NCI-H2196 treated with DMSO at 0.1 percent for 48 hours (cell line): Measurements from ENCODE around the gene TMEM135.
"Not testable (repeated sequence)": the region's sequence is repeated elsewhere in the genome, so short reads cannot be mapped to it uniquely, and the experiment has no call there.

Experiments
- DNase-seq: peaks from one replicate; lab custom pipeline; 2025; ENCODE audit not compliant: unreplicated experiment; lab: John Stamatoyannopoulos, UW

The TMEM135 gene

DNA sequence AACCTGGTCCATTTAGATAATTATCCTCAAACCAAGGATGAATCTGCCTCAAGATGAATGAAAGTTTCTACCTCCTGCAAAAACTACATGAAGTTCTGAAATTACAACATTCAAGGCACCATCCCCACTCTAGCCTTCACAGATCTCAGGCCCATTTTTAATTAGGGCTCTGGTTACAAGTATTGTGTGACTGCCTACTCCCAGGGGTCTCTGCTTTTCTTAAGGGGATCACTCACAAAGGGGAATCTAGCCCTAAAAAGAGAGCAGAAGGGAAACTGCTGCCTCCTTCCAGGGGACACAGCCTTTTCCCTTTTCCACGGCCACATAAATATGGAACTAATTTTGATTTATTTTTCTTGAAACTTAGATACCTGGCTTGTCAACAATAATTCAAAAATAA lies 17.4 kb upstream of the TMEM135 start:
- DNase-seq = no peak

DNA sequence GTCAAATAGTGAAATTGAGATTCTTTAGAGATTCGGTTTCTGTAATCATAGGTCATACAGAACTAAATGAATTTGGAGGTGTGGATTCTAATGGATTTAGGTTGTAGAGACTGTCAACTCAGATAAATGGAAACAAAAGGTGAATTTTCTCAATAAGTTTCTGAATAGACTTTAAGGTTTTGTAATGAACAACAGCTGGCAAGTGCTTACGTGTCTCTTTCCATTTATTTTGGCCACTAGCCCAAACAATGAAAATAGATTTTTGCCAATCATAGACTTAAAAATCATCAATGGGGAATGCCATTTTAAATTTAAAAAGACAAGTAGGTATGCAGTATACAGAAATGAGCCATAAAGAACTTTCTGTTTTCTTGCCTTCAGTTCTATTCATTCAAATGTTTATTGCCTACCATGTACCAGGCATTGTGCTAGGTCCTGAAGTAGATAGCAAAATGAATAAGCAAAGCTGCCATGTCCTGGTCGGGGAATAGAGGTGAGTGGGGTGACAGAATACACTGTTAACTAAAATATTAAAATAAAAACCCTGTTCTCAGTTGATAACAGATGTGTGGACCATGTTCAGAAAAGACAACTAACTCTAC lies 16.9 kb upstream of the TMEM135 start:
- DNase-seq = no peak

DNA sequence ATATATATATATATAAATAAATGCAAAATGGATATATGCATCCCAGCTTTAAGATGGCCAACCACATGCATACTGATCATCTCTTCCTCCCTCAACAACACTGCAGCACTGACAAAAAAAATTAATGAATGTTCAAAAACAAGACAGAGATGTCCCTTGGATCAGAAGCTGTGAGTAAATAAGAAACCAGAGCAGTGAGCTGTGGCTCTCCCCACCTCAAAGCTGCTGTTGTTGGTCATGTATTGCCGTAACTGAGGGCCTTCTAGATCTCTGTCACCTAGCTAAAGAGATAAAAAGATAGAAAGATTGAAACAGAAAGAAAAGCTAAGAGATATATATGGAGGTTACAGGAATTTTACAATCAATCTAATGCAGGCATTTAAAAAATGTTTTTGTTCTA lies 15.5 kb upstream of the TMEM135 start:
- DNase-seq = no peak

DNA sequence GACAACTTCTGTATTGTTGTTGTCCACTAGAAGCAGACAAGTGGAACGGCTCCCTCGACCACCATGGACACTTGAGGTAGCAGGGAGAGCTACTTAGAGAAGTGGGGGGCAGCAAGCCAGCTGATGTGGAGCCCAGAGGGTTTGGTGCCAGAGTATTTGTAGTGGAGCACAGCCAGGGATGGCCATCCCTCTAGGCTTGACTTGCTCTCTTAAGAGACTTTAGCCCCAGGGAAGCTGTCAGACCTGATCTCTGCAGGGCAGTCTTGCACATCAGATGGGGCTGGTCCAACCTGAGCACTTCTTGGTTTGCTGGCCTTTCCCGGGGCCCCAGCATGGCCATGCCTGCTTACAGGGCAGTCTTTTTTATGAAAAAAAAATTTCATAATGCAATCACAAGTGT lies 15.0 kb upstream of the TMEM135 start:
- no peak for DNase-seq

DNA sequence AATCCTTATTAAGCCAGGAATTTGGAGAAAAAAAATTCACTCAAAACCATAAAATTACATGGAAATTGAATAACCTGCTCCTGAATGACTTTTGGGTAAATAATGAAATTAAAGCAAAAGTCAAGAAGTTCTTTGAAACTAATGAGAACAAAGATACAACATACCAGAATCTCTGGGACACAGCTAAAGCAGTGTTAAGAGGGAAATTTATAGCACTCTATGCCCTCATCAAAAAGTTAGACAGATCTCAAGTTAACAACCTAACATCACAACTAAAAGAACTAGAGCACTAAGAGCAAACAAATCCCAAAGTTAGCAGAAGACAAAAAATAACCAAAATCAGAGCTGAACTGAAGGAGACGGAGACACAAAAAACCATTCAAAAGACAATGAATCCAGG lies 11.3 kb upstream of the TMEM135 start:
- not testable (repeated sequence) for DNase-seq

DNA sequence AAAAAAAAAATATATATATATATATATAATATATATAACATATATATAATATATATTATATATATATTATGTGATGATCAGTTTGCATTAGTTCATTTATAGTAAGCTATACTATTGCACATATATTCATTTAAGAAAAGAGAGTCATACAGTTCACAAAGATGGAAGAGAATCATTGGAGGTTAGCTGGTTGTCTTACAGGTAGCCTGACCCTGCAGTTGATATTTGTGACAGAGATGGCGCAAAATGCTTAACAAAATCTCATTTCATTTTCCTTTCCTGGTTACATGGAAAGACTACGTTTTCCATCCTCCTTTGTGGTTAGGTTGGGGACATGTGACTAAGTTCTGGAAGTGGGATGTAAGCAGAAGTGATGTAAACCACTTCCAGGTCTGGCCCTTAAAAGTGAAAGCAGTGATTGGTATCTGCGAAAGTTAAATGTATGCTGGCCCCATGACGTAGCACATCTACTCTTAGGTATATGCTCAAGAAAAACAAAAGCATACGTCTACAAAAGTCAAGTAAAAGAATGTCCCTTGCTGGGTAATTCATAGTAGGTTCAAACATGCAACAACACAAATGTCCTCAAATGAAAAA lies 7.2 kb upstream of the TMEM135 start:
- no peak for DNase-seq

DNA sequence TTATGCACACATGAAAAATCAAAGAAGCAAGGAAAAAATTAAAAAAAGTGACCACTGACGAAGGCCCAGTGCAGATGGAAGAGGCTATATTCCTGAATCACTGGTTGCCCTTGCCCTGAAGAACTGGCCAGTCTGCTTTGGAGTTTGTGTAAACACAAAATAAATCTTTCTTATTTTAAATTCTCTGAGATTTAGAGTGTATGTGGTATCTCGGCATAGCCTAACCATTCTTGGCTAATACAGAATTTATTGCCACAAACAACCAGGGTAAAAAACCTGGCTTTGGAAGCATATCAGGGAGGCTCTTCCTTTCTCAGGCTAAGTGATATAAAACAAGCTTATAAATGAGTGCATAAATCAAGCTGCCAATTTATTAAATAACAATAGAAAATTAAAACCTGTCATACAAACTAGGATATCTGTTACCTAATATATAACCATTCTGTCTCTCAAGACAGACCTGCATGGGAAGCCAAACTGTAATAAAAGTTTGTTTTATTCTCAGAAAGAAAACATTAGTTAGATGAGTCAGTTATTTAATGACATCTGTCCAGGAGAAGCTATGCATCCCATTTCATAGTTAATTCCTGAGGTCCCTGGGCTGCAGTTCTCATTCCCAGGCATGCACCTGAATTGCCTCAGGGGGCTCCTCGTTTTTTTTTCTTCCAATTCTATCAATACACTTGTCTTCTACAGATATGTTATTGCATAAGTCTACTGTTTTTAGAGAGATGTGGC lies 6.1 kb upstream of the TMEM135 start:
- DNase-seq = no peak

DNA sequence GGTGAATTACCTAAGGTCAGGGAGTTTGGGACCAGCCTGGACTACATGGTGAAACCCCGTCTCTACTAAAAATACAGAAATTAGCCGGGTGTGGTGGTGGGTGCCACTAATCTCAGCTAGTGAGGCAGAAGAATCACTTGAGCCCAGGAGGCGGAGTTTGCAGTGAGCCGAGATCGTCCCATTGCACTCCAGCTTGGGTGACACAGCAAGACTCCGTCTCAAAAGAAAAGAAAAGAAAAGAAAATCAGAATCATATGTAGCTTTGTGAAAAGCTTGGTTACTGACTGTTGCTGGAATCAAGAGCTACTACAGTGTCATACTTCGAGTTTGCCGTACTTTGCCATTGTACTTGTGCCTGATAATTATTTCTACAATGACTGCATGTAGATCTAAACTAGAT lies 4.2 kb upstream of the TMEM135 start:
- no peak for DNase-seq

DNA sequence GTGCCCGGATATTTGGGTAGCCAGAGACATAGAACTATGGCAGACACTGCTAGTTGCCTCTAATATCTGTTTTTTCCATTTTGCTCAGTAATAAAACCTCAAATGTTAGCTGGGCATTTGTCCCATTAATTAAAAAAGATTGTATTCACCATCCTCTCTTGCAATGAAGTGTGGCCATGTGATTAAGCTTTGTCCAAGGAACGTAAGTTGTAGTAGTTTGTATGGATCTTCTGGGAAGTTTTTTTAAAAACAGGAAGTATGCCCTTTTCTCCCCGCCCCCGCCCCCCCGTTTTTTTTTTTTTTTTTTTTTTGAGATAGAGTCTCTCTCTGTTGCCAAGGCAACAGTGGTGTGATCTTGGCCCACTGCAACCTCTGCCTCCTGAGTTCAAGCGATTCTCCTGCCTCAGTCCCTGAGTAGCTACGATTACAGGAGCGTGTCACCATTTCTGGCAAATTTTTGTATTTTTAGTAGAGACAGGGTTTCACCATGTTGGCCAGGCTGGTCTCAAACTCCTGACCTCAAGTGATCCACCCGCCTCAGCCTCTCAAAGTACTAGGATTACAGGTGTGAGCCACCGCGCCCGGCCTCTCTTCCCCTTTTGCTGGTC lies 1.7 kb upstream of the TMEM135 start:
- no peak for DNase-seq

DNA sequence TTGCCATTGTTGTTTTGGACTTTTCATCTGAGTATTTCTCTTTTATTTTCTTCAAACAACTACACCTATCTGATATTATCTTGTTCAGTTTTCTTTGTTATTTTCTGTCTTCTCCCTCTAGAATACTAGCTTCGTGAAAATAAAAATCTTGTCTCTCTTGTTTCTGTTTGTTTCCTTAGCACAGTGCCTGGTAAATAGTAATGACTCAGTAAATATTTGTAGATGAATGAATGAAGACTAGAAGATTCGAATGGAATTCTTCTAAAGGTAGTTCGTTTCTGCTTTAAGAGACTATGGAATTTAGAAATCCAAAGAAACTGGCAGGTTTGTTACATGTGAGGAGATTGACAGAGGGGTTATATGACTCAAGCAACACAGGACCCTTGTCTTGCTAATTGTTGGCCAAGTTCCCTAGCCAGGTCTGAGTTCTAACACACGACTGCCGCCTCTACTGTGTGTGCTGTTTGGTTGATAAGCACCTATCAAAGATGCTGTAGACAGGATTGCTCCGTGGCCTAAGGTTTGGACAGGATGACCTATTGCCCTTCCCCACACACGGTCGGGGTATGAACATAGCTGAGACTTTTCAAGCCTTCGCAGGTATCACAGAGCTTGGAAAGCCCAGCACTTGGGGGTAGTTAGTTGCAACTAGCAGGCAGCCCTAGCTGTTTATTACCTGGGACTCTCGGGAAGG lies 831 bp upstream of the TMEM135 start:
- DNase-seq = no peak

DNA sequence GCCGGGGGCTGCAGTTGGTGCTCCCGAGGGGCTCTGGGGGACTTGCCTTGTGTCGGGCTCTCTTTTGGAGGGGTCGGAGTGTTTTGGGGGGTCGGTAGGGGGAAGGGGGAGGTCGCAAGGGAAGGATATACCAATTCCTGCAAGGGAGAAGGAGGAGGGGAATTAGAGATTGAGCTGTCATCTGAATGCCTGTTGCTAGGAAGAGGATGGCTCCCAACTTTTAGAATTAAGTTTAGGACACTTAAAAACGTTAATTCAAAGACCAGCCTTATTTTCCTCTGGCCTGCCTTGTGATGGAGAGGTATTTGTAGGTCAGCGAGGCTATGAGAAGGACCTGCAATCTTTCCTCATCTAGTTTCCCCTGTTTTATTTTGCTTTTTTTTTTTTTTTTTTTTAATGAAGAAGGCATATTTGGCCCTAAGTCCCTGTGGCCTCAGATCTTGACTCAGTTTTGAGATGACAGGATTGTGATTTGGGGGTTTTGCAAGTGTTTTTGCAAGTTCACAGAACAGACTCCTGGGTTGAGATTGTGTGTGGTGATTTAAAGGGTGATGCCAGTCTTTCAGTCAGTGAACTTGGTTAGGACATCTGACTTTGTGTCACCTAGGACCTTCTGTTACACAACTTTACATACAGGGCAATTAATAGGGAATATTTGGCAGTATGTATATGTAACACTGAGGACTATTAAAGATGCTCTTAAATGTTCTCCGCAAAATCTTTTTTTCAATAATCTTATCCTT lies 672 bp downstream of the TMEM135 start:
- DNase-seq = no peak

DNA sequence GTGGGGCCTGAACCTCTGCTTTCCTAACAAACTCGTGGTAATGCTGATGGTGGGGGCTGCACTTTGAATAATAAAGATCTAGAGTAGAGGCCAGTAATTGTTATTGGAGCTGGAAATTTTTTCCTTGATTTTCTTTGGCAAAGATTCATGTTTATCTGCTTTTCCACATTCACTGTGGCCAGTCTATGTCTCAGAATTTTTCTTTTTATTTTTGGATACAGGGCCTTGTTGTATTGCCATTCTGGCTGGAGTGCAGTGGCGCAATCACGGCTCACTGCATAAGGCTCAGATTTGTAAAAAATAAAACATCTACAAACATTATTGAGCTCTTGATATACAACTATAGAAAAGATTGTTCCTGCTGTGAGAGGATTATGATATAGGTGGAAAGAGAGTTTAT lies 1.6 kb downstream of the TMEM135 start:
- no peak for DNase-seq

DNA sequence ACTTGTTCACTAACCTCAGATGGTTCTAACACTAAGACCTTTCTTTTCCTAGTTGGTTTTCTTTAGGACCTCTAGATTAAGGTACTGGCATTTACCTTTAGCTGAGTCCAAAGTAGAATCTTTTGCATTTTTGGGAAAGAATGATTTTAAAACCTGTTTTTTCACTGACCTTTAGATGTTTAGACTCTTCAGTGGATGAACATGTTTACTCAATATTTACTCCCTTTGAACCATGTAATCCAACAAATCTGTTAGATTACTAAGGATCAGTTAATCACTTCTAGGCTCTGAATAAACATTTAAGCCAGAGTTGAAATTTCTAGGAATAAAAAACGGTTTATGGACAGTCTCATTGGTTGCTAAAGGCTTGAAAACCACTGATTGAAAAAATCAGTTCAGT lies 6.2 kb downstream of the TMEM135 start:
- DNase-seq = no peak

DNA sequence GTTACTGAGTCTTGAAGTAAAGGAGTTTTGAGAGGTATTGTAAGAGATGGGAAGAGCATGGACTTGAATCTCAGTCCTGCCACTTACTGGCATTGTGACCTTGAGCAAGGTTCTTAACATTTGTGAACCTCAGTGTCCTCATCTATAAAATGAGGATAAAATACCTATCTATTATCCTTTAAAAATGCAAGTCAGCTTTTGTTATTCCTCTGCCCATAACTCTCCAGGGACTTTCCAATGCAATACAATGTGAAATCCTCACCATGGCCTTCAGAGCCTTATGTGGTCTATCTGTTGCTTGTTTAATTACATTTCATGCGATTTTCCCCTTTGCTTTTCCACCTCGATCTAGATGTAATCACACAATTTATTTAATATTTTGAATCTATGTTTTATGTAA lies 9.1 kb downstream of the TMEM135 start:
- no peak for DNase-seq

DNA sequence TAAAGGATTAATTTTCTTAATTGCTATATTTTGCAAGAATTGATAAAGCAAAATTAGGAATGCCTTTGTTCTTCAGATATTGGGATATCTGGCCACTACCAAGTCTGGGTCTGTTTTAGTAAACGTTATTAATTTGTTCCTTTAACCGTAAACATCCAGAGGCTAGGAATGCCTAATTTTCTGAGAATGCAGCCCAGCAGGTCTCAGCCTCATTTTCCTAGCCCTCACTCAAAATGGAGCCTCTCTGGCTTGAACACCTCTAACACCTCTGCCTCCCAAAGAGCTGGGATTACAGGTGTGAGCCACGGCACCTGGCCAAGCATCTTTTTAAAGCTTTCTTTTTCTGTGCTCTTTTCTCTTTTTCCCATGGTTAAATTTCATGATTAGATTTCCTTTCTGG lies 18.4 kb downstream of the TMEM135 start:
- no peak for DNase-seq

DNA sequence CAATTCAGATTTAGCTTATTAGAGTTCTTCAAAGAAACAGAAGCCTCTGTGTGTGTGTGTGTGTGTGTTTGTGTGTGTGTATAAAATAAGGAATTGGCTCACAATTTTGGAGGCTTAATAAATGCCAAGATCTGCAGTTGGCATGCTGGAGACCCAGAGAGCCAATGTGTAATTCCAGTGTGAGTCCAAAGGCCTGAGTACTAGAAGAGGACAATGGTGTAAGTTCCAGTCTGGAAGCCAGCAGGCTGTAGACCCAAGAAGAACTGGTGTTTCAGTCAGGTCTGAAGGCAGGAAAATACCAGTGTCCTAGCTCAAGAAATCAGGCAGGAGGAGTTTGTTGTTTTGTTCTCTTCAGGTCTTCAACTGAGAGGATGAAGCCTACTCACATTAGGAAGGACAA lies 20.0 kb downstream of the TMEM135 start:
- no peak for DNase-seq

DNA sequence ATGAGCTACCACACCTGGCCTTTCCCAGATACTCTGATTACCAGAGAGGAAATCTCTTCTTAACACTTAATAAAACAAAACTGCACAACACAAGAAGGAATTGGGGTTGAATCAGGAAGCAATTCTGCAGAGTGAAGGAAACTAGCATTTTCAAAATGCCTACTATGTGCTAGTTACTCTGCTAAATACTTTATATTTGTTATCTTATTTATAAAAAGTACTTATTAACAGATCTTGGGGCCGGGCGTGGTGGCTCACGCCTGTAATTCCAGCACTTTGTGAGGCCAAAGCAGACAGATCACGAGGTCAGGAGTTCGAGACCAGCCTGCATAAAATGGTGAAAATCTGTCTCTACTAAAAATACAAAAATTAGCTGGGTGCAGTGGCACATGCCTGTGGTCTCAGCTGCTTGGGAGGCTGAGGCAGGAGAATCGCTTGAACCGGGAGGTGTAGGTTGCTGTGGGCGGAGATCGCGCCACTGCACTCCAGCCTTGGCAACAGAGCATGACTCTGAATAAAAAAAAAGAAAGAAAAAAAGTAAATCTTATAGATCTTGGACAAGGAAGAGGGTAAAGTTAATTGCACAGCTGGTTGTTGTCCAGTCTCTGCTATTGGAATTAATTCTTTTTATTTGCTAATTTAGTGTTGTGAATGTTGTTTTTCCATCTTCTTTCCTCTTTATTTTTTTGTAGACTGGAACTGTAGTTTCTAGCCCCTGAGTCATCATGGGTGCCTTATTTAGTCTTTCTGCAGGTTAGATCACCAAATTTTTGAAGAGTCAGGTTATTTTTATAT lies 22.1 kb downstream of the TMEM135 start:
- DNase-seq = no peak

DNA sequence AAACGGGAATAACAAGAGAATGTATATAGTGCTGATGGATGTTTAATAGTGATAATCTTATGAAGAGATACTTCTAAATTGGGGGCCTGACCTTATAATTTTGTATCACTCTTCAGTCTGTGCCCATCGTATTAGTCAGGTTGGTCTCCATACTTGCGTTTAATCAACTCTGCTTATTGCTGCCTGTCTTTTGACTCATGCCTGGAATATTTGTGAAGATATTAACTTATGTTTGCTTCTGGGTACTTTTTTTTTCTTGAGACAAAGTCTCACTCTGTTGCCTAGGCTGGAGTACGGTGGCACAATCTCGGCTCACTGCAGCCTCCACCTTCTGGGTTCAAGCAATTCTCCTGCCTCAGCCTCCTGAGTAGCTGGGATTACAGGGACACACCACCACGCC lies 24.0 kb downstream of the TMEM135 start:
- no peak for DNase-seq

DNA sequence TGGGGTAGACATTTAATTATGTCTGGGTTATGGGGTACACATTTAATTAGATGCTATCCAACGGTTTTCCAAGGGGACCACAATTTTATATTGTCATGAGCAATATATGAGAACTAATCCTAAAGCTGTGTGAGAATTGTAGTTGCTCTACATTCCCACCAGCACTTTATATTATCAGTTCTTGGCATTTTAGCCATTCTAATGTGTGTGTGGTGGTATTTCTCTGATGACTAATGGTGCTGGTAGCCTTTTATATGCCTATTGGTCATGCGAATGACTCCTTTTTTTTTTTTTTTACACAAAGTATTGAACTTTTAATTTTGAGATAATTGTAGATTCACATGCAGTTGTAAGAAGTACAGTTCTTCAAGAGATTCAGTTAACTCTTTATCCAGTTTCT lies 26.2 kb downstream of the TMEM135 start:
- DNase-seq = no peak

DNA sequence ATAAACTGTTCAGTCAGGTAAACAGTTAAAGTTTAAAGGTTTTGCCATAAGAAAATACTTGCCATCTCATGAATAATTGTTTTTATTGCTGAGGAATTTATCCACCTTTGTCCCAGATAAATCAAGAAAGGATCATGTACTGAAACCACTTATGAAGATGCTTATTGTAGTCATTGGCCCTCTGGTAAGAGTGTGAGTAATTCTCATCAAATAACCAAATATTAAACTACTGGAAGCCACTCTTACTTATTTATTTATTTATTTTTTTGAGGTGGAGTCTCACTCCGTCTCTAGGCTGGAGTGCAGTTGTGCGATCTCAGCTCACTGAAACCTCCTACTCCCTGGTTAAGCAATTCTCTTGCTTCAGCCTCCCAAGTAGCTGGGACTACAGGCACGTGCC lies 35.1 kb downstream of the TMEM135 start:
- DNase-seq = no peak
